Measurements from ENCODE around the gene USP24.
"Not testable (repeated sequence)": the region's sequence is repeated elsewhere in the genome, so short reads cannot be mapped to it uniquely, and the experiment has no call there.

Gene USP24

GRCh38 chr1:55230659-55231058 lies 15.5 kb upstream of the USP24 start:
- no peak for TF ChIP-seq CTCF (IDR thresholded peaks at IDR 0.05; ENCODE audit: low read depth, low read length)
- no peak for TF ChIP-seq EZH2phosphoT487 (IDR thresholded peaks at IDR 0.05; ENCODE audit: low read depth)
- Histone ChIP-seq H3K27ac (ENCODE audit: low read length) (no peak overlapping the region), H3K9ac (ENCODE audit: low read length) (no peak overlapping the region), H3K9me3 (ENCODE audit: insufficient read depth, low read length) (no peaks in the 10 kb centered on the region), H2AFZ (ENCODE audit: low read depth, low read length) (no peak overlapping the region), H3K36me3 (replicated peaks; ENCODE audit: low read depth, low read length) (no peaks in the 10 kb centered on the region), H3K4me1 (ENCODE audit: low read length) (peaks cover 14% of the 10 kb centered on the region), H3K27me3 (ENCODE audit: low read depth, low read length) (no peaks in the 10 kb centered on the region; the same call in 1 of the 2 replicates), H4K20me1 (ENCODE audit: insufficient read depth, low read length) (no peaks in the 10 kb centered on the region), H3K4me3 (ENCODE audit: low read length) (no peak overlapping the region), H3K79me2 (ENCODE audit: low read length) (no peaks in the 10 kb centered on the region), H3K4me2 (ENCODE audit: low read length) (no peak overlapping the region)

- H3K4me1 ChIP-seq (ENCODE audit: low read length): peaks cover 14% of the 10 kb centered on the region
- not testable (repeated sequence) for H4K20me1 ChIP-seq (ENCODE audit: insufficient read depth, low read length); H3K79me2 ChIP-seq (ENCODE audit: low read length); H3K9me3 ChIP-seq (ENCODE audit: insufficient read depth, low read length); H3K4me2 ChIP-seq (ENCODE audit: low read length); H2AFZ ChIP-seq (ENCODE audit: low read depth, low read length); H3K9ac ChIP-seq (ENCODE audit: low read length); H3K36me3 ChIP-seq (replicated peaks; ENCODE audit: low read depth, low read length); H3K27ac ChIP-seq (ENCODE audit: low read length); H3K27me3 ChIP-seq (ENCODE audit: low read depth, low read length); H3K4me3 ChIP-seq (ENCODE audit: low read length)
Observed at GRCh38 chr1:55229726-55230125, 14.6 kb upstream of the USP24 start.

- 0 out of 2 replicates have a peak overlapping the region, but pooled peaks have one; percentile 60 for H2AFZ ChIP-seq (ENCODE audit: low read depth, low read length)
- H3K36me3 ChIP-seq (replicated peaks; ENCODE audit: low read depth, low read length): no peaks in the 10 kb centered on the region
Observed at GRCh38 chr1:55225228-55225627, 10.1 kb upstream of the USP24 start.

GRCh38 chr1:55224729-55225128 lies 9.6 kb upstream of the USP24 start:
- Histone ChIP-seq H3K4me2 (ENCODE audit: low read length) (no peak overlapping the region), H3K36me3 (replicated peaks; ENCODE audit: low read depth, low read length) (no peaks in the 10 kb centered on the region), H4K20me1 (ENCODE audit: insufficient read depth, low read length) (no peaks in the 10 kb centered on the region), H3K9ac (ENCODE audit: low read length) (no peak overlapping the region), H3K27ac (ENCODE audit: low read length) (no peak overlapping the region), H2AFZ (ENCODE audit: low read depth, low read length) (no peak overlapping the region), H3K79me2 (ENCODE audit: low read length) (no peaks in the 10 kb centered on the region), H3K4me1 (ENCODE audit: low read length) (no peaks in the 10 kb centered on the region), H3K27me3 (ENCODE audit: low read depth, low read length) (no peaks in the 10 kb centered on the region; the same call in 1 of the 2 replicates), H3K9me3 (ENCODE audit: insufficient read depth, low read length) (no peaks in the 10 kb centered on the region), H3K4me3 (ENCODE audit: low read length) (no peak overlapping the region)
- TF ChIP-seq EZH2phosphoT487 (IDR thresholded peaks at IDR 0.05; ENCODE audit: low read depth): no peak
- TF ChIP-seq CTCF (IDR thresholded peaks at IDR 0.05; ENCODE audit: low read depth, low read length): no peak

More at GRCh38 chr1:55225228-55225627, 10.1 kb upstream of the USP24 start:
- Histone ChIP-seq H3K4me2 (ENCODE audit: low read length) (no peak overlapping the region), H4K20me1 (ENCODE audit: insufficient read depth, low read length) (no peaks in the 10 kb centered on the region), H3K9ac (ENCODE audit: low read length) (no peak overlapping the region), H3K9me3 (ENCODE audit: insufficient read depth, low read length) (no peaks in the 10 kb centered on the region), H3K79me2 (ENCODE audit: low read length) (no peaks in the 10 kb centered on the region), H3K27ac (ENCODE audit: low read length) (no peak overlapping the region), H3K4me1 (ENCODE audit: low read length) (no peaks in the 10 kb centered on the region), H3K27me3 (ENCODE audit: low read depth, low read length) (no peaks in the 10 kb centered on the region; the same call in 1 of the 2 replicates), H3K4me3 (ENCODE audit: low read length) (no peak overlapping the region)
- TF ChIP-seq EZH2phosphoT487 (IDR thresholded peaks at IDR 0.05; ENCODE audit: low read depth) (no peak), CTCF (IDR thresholded peaks at IDR 0.05; ENCODE audit: low read depth, low read length) (no peak)

- Histone ChIP-seq H3K4me2 (ENCODE audit: low read length) (no peak overlapping the region), H3K36me3 (replicated peaks; ENCODE audit: low read depth, low read length) (no peaks in the 10 kb centered on the region), H3K4me1 (ENCODE audit: low read length) (peaks cover 8% of the 10 kb centered on the region), H4K20me1 (ENCODE audit: insufficient read depth, low read length) (no peaks in the 10 kb centered on the region), H3K79me2 (ENCODE audit: low read length) (no peaks in the 10 kb centered on the region), H3K27me3 (ENCODE audit: low read depth, low read length) (no peaks in the 10 kb centered on the region), H3K9ac (ENCODE audit: low read length) (no peak overlapping the region), H3K27ac (ENCODE audit: low read length) (no peak overlapping the region), H3K4me3 (ENCODE audit: low read length) (no peak overlapping the region), H2AFZ (ENCODE audit: low read depth, low read length) (no peak overlapping the region), H3K9me3 (ENCODE audit: insufficient read depth, low read length) (no peaks in the 10 kb centered on the region)
- TF ChIP-seq EZH2phosphoT487 (IDR thresholded peaks at IDR 0.05; ENCODE audit: low read depth) (no peak), CTCF (IDR thresholded peaks at IDR 0.05; ENCODE audit: low read depth, low read length) (no peak)
Observed at GRCh38 chr1:55222152-55222551, 7.0 kb upstream of the USP24 start.
